Endothelial cell of umbilical vein (primary cell): ENCODE data around the gene NTNG1. TPM values are rescaled to one million over a fixed set of nuclear protein-coding genes. Genes with fewer than 3 reads are reported as not detected.

Experiments used
- BruUV-seq: library from RNA; stranded (reverse); fragments of 400-500 nt; replicated peaks from 2 replicates; lab custom pipeline; 2021; lab: Mats Ljungman, UMichigan
- CTCF ChIA-PET: fragments of 300-600, 350-600 bp; sonication (Branson Sonifier 250); formaldehyde crosslinking; loops from one replicate; lab custom pipeline; 2021; ENCODE audit warnings: antibody characterized with exemption, inconsistent platforms; lab: Charles Lee
- POLR2A ChIA-PET: fragments of 300-600, 350-600 bp; sonication (Branson Sonifier 250); formaldehyde crosslinking; loops from one replicate; lab custom pipeline; 2021; ENCODE audit warnings: antibody characterized with exemption, inconsistent platforms; lab: Charles Lee
- DNase-seq: peaks from one replicate; pipeline ENCODE4 v3.0.0-alpha.2; 2011; ENCODE audit warnings: low read depth, low spot score
- FAIRE-seq: peaks from 2 replicates; lab custom pipeline; 2011; peaks lifted over from hg19 to GRCh38; lab: Jason Lieb, UNC
- H2AFZ ChIP-seq: 2 replicates; pipeline ENCODE4 v1.6.0; 2012; ENCODE audit warnings: low read depth, low read length, control low read depth, inconsistent platforms
- H3K27ac ChIP-seq: 2 replicates; pipeline ENCODE4 v1.5.1; 2011; ENCODE audit warnings: low read depth, mild to moderate bottlenecking, control low read depth, low read length, moderate library complexity; ENCODE audit not compliant: insufficient read depth
- H3K27me3 ChIP-seq, 2 experiments: 2 replicates each; pipeline versions ENCODE4 v1.6.0 to v1.6.1; 2011; ENCODE audit warnings: low read length in 2 of 2, mixed read lengths in 1 of 2; ENCODE audit not compliant: control insufficient read depth in 2 of 2, insufficient read depth in 2 of 2
- H3K36me3 ChIP-seq, 2 experiments: 2 replicates in 1 of 2; 3 replicates in 1 of 2; pipeline ENCODE4 v1.5.1; 2011; ENCODE audit warnings: low read length in 2 of 2, mild to moderate bottlenecking in 1 of 2, moderate library complexity in 1 of 2; ENCODE audit not compliant: control insufficient read depth in 2 of 2, insufficient read depth in 2 of 2; ENCODE audit errors: extremely low read depth in 1 of 2
- H3K4me1 ChIP-seq: 3 replicates; pipeline ENCODE4 v1.5.1; 2011; ENCODE audit warnings: mild to moderate bottlenecking, low read length; ENCODE audit not compliant: control insufficient read depth, insufficient read depth; ENCODE audit errors: extremely low read depth
- H3K4me2 ChIP-seq: 2 replicates; pipeline ENCODE4 v1.6.1; 2011; ENCODE audit warnings: low read length, control low read depth, mixed read lengths; ENCODE audit not compliant: insufficient read depth
- H3K4me3 ChIP-seq, 3 experiments: fragments of 200-600 bp in 1 of 3; sonication (generic), shearing (Covaris generic) in 1 of 3; replicated peaks in 1 of 3; 2 replicates each; pipeline ENCODE4 v1.5.1; 2011 to 2016; ENCODE audit warnings: control low read depth in 3 of 3, low read length in 3 of 3, mild to moderate bottlenecking in 2 of 3, inconsistent platforms in 1 of 3, low read depth in 1 of 3, moderate library complexity in 1 of 3; ENCODE audit not compliant: insufficient read depth in 1 of 3
- H3K79me2 ChIP-seq: 2 replicates; pipeline ENCODE4 v1.6.0; 2012; ENCODE audit warnings: low read length, inconsistent platforms; ENCODE audit not compliant: control insufficient read depth, insufficient read depth
- H3K9ac ChIP-seq: replicated peaks from 2 replicates; pipeline ENCODE3; 2011; ENCODE audit warnings: low read length, control low read depth; ENCODE audit not compliant: insufficient read depth; ENCODE audit errors: extremely low read depth
- H3K9me1 ChIP-seq: replicated peaks from 3 replicates; pipeline ENCODE4 v1.6.0; 2011; ENCODE audit warnings: mild to moderate bottlenecking, low read length; ENCODE audit not compliant: control insufficient read depth, insufficient read depth; ENCODE audit errors: extremely low read depth
- H3K9me3 ChIP-seq: replicated peaks from 2 replicates; pipeline ENCODE4 v1.5.1; 2012; ENCODE audit warnings: low read length, inconsistent platforms; ENCODE audit not compliant: control insufficient read depth, insufficient read depth
- H4K20me1 ChIP-seq: replicated peaks from 2 replicates; pipeline ENCODE3; 2011; ENCODE audit warnings: mild to moderate bottlenecking, low read length; ENCODE audit not compliant: control insufficient read depth, insufficient read depth; ENCODE audit errors: extremely low read depth
- EZH2 ChIP-seq: IDR thresholded peaks from 2 replicates; pipeline ENCODE4 v1.6.1; 2012; ENCODE audit warnings: borderline replicate concordance, low read depth, mild to moderate bottlenecking, moderate library complexity, low read length, inconsistent platforms; ENCODE audit not compliant: severe bottlenecking
- FOS ChIP-seq: IDR thresholded peaks from 2 replicates; pipeline ENCODE4 v1.6.1; 2011; ENCODE audit warnings: mild to moderate bottlenecking, low read length, moderate library complexity, borderline replicate concordance; ENCODE audit not compliant: insufficient read depth
- GATA2 ChIP-seq: IDR thresholded peaks from 2 replicates; pipeline ENCODE4 v1.7.0; 2011; ENCODE audit warnings: low read depth, mild to moderate bottlenecking, moderate library complexity, mixed read lengths, low read length; ENCODE audit not compliant: insufficient read length, insufficient read depth
- JUN ChIP-seq: IDR thresholded peaks from 2 replicates; pipeline ENCODE4 v1.6.1; 2011; ENCODE audit warnings: borderline replicate concordance, low read depth; ENCODE audit not compliant: insufficient read length, insufficient read depth
- MYC ChIP-seq: IDR thresholded peaks from one replicate; pipeline ENCODE4 v1.6.1; 2011; ENCODE audit warnings: mild to moderate bottlenecking, low read depth, low read length
- POLR2A ChIP-seq: IDR thresholded peaks from 2 replicates; pipeline ENCODE4 v1.6.1; 2012; ENCODE audit warnings: low read depth, mild to moderate bottlenecking, control low read depth, low read length
- POLR2AphosphoS5 ChIP-seq: IDR thresholded peaks from 2 replicates; pipeline ENCODE4 v1.6.1; 2012; ENCODE audit warnings: low read depth, mild to moderate bottlenecking, control low read depth, low read length, moderate library complexity; ENCODE audit not compliant: insufficient read depth
- dilution Hi-C: fragments of 300-500 bp; cut with MboI; formaldehyde crosslinking; loops from one replicate; pipeline ENCODE4 v1.15.0; 2019; ENCODE audit warnings: low sequenced_read_pairs; ENCODE audit not compliant: extremely low pct_ligation_motif_present
- intact Hi-C: fragments of 100-400 bp; cut with micrococcal nuclease; formaldehyde crosslinking; loops from one replicate; pipeline ENCODE4 v1.10.0; 2022
- polyA plus RNA-seq, 4 experiments: library from polyadenylated mRNA; depleted of rRNA in 3 of 4; stranded (reverse) in 3 of 4; unstranded in 1 of 4; fragments of >200 nt; gene quantifications; 2 replicates each; pipeline versions ENCODE4 v1.2.1 to v1.2.3, GENCODE V29; 2011 to 2012; ENCODE audit warnings: missing spikeins in 1 of 4
- total RNA-seq: library from RNA; stranded (reverse); gene quantifications from 2 replicates; pipeline ENCODE4 v1.2.3, GENCODE V29; 2021
- TF ChIP-seq, protein P1 (sequence below): IDR thresholded peaks from 2 replicates; pipeline ENCODE4 v1.6.1; 2011; ENCODE audit not compliant: insufficient read depth, insufficient read length
- TF ChIP-seq, protein P2 (sequence below), 2 donors: IDR thresholded peaks; 1 replicate in 1 of 2; 2 replicates in 1 of 2; pipeline ENCODE4 v1.5.1; 2011; ENCODE audit warnings: low read length in 2 of 2, mild to moderate bottlenecking in 2 of 2, moderate library complexity in 2 of 2, control low read depth in 1 of 2, inconsistent platforms in 1 of 2, low read depth in 1 of 2; ENCODE audit not compliant: insufficient read depth in 1 of 2; ENCODE audit errors: extremely low read depth in 1 of 2

The NTNG1 gene
- total and polyA plus RNA-seq, 2 donors (not counting 3 experiments of a cell fraction or from before 2014, with no cell fraction given): not detected

DNA sequence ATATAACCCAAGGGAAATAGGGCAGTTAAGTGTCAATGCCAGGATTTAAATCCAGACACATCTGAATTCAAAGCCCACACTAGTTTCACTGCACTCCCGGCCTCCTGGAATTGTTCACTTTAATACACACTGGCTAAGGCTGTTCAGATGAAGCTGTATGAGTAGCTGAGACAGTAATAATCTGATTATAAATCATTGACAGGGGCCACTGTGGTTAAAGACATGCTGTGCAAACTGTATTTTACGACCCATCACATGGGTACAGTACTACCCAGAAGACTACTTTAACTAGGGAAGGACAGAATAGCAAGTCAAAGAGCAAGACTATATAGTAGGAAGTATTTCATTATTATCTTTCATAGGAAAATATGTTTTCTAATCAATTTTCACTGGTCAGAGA, 16.1 kb upstream of the NTNG1 start:
- FAIRE-seq: no peak
- intact Hi-C loops: no loop called here
- POLR2A ChIA-PET: no interaction called here

More for the DNA sequence above, 16.1 kb upstream of the NTNG1 start:
- H3K9me1 ChIP-seq: no peaks in the 10 kb centered on the region
- CTCF ChIA-PET: no interaction called here
- no peak overlapping the region for H2AFZ ChIP-seq
- H3K36me3 ChIP-seq: no peaks in the 10 kb centered on the region
- no TSS peak for BruUV-seq
- no peak overlapping the region for H3K9ac ChIP-seq
- H3K4me3 ChIP-seq: no peak overlapping the region
- TF ChIP-seq POLR2AphosphoS5 (no peak), POLR2A (no peak), JUN (no peak), GATA2 (no peak), EZH2 (no peak), MYC (no peak), FOS (no peak)
- TF ChIP-seq, protein P1, sequence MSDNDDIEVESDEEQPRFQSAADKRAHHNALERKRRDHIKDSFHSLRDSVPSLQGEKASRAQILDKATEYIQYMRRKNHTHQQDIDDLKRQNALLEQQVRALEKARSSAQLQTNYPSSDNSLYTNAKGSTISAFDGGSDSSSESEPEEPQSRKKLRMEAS: no peak
- TF ChIP-seq, protein P2, sequence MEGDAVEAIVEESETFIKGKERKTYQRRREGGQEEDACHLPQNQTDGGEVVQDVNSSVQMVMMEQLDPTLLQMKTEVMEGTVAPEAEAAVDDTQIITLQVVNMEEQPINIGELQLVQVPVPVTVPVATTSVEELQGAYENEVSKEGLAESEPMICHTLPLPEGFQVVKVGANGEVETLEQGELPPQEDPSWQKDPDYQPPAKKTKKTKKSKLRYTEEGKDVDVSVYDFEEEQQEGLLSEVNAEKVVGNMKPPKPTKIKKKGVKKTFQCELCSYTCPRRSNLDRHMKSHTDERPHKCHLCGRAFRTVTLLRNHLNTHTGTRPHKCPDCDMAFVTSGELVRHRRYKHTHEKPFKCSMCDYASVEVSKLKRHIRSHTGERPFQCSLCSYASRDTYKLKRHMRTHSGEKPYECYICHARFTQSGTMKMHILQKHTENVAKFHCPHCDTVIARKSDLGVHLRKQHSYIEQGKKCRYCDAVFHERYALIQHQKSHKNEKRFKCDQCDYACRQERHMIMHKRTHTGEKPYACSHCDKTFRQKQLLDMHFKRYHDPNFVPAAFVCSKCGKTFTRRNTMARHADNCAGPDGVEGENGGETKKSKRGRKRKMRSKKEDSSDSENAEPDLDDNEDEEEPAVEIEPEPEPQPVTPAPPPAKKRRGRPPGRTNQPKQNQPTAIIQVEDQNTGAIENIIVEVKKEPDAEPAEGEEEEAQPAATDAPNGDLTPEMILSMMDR (IDR thresholded peaks at IDR 0.05; ENCODE audit: extremely low read depth in 1 of 2, insufficient read depth in 1 of 2, low read depth in 1 of 2, low read length in 2 of 2): no peak
- dilution Hi-C loops: no loop called here
- no peaks in the 10 kb centered on the region for H3K79me2 ChIP-seq
- no peak overlapping the region for H3K27ac ChIP-seq
- no peaks in the 10 kb centered on the region for H3K9me3 ChIP-seq
- no peaks in the 10 kb centered on the region for H3K27me3 ChIP-seq
- no peak overlapping the region for H3K4me2 ChIP-seq
- no peaks in the 10 kb centered on the region for H4K20me1 ChIP-seq
- no peak for DNase-seq
- no peaks in the 10 kb centered on the region for H3K4me1 ChIP-seq
